ENCODE results near the gene IGSF21. TPM values are rescaled to one million over a fixed set of nuclear protein-coding genes. Genes with fewer than 3 reads are reported as not detected.

The IGSF21 gene
- total RNA-seq, 1 donor from 2014 or later = not detected

DNA sequence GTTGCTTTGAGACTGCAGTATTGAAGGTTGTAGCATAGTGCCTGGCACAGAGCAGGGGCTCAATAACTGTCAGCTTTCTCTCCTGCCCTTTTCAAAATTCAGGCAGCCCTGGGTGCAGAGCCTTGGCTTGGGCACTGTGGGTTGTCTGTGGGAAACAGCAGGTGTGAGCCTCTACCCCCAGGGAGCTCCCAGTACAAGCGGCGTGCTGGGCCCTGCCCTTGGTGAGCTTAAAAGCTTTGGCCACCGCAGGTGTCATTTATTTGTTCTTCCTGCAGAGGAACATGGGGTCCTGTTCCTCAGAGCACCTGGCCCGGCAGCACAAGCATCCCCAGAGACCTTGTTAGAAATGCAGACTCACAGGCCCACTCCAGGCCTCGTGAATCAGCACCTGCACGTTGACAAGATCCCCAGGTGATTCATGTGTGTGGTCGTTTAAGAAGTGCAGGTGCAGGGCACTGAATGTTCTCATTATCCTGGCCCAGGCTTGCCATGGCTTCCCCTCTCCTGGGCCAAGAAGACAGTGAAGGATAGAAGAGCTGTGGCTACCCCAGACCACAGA, 29.9 kb upstream of the IGSF21 start:
- no peak overlapping the region for H3K27ac Mint-ChIP-seq
- H3K4me3 Mint-ChIP-seq = no peak overlapping the region
- no peak for DNase-seq (ENCODE audit: low spot score in 2 of 2, unreplicated experiment in 2 of 2)
- H3K27me3 Mint-ChIP-seq (ENCODE audit: low read depth) = peaks cover 73% of the 10 kb centered on the region
- H3K36me3 Mint-ChIP-seq = no peaks in the 10 kb centered on the region
- H3K4me1 Mint-ChIP-seq = no peaks in the 10 kb centered on the region
- H3K9me3 Mint-ChIP-seq = no peaks in the 10 kb centered on the region
- TF ChIP-seq CTCF (IDR thresholded peaks at IDR 0.05; ENCODE audit: unreplicated experiment) = no peak

GRCh38 chr1:18079941-18080735, 27.5 kb upstream of the IGSF21 start:
- DNase-seq (ENCODE audit: low spot score in 2 of 2, unreplicated experiment in 2 of 2) = no peak
- H3K27me3 Mint-ChIP-seq (ENCODE audit: low read depth) = peaks cover 77% of the 10 kb centered on the region
- no peaks in the 10 kb centered on the region for H3K36me3 Mint-ChIP-seq
- no peaks in the 10 kb centered on the region for H3K9me3 Mint-ChIP-seq
- H3K27ac Mint-ChIP-seq = no peak overlapping the region
- no peak overlapping the region for H3K4me3 Mint-ChIP-seq
- TF ChIP-seq CTCF (IDR thresholded peaks at IDR 0.05; ENCODE audit: unreplicated experiment) = no peak
- H3K4me1 Mint-ChIP-seq = no peaks in the 10 kb centered on the region

- H3K36me3 Mint-ChIP-seq = no peaks in the 10 kb centered on the region
- no peak for TF ChIP-seq CTCF (IDR thresholded peaks at IDR 0.05; ENCODE audit: unreplicated experiment)
- no peak for DNase-seq (ENCODE audit: low spot score in 2 of 2, unreplicated experiment in 2 of 2)
- no peak overlapping the region for H3K27ac Mint-ChIP-seq
- H3K27me3 Mint-ChIP-seq (ENCODE audit: low read depth) = peaks cover 71% of the 10 kb centered on the region
- no peak overlapping the region for H3K4me3 Mint-ChIP-seq
- H3K4me1 Mint-ChIP-seq = no peaks in the 10 kb centered on the region
- H3K9me3 Mint-ChIP-seq = no peaks in the 10 kb centered on the region
Measured at GRCh38 chr1:18085387-18086074, 22.1 kb upstream of the IGSF21 start.

GRCh38 chr1:18088077-18088594, 19.5 kb upstream of the IGSF21 start:
- no peak for DNase-seq (ENCODE audit: low spot score in 2 of 2, unreplicated experiment in 2 of 2)
- Mint-ChIP-seq H3K27me3 (ENCODE audit: low read depth) (peaks cover 74% of the 10 kb centered on the region), H3K36me3 (no peaks in the 10 kb centered on the region), H3K9me3 (no peaks in the 10 kb centered on the region), H3K4me1 (no peaks in the 10 kb centered on the region), H3K4me3 (no peak overlapping the region), H3K27ac (no peak overlapping the region)
- TF ChIP-seq CTCF (IDR thresholded peaks at IDR 0.05; ENCODE audit: unreplicated experiment) = no peak

DNA sequence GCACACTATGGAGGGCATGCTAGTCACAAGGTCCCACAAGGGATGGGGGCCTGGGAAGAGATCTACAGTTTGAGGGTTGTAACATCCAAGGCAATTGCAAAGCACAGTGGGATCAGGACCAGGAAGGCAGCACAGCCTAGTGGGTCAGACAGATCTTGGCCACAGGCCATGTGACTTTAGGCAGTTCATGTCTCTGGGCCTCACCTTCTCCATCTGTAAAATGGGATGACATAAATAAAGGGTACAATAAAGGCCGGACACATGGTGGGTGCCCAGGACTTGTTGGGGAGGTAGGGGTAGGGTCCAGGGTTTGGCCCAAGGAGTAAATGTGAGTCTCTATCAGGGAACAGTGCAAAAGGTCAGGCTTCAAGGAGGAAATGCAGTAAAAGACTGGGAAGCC, 18.1 kb upstream of the IGSF21 start:
- Mint-ChIP-seq H3K27me3 (ENCODE audit: low read depth) (peaks cover 75% of the 10 kb centered on the region), H3K4me1 (no peaks in the 10 kb centered on the region), H3K27ac (no peak overlapping the region), H3K4me3 (no peak overlapping the region), H3K9me3 (peaks cover 1% of the 10 kb centered on the region), H3K36me3 (no peaks in the 10 kb centered on the region)
- no peak for TF ChIP-seq CTCF (IDR thresholded peaks at IDR 0.05; ENCODE audit: unreplicated experiment)
- DNase-seq (ENCODE audit: low spot score in 2 of 2, unreplicated experiment in 2 of 2) = no peak
